Activated CD4-positive, alpha-beta T cell treated with anti-CD3 and anti-CD28 coated beads, Interleukin-2, amount 50 U/mL, for 4 hours (primary cell): ENCODE measurements around the gene HACD1.

Experiments
- DNase-seq, 2 experiments: peaks; one replicate each; pipeline ENCODE4 v3.0.0-alpha.2; 2020

Gene HACD1

GRCh38 chr10:17578603-17579002, 38.6 kb downstream of the HACD1 start:
- no peak for DNase-seq

GRCh38 chr10:17576768-17577167, 40.4 kb downstream of the HACD1 start:
- no peak for DNase-seq

- no peak for DNase-seq
Observed at GRCh38 chr10:17564911-17565310, 52.3 kb downstream of the HACD1 start.

DNA sequence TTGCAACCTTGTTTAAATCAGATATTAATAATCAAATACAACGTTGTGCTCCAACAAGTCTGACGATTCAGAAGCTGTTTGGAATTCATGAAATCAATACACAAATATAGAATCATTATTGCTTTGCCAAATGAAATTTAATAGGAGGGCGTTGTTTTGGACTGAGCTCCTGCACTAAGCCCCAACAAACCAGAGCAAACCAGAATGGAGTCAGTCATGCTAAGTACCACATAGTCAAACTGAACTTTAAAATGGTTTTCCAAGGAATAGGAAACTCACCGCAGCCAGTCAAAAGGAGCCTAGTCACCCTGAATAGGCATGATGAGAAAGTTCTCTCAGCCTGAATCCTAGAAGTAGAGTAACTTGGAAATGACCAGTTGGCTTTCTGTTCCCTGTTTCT, 53.7 kb downstream of the HACD1 start:
- DNase-seq = no peak

DNA sequence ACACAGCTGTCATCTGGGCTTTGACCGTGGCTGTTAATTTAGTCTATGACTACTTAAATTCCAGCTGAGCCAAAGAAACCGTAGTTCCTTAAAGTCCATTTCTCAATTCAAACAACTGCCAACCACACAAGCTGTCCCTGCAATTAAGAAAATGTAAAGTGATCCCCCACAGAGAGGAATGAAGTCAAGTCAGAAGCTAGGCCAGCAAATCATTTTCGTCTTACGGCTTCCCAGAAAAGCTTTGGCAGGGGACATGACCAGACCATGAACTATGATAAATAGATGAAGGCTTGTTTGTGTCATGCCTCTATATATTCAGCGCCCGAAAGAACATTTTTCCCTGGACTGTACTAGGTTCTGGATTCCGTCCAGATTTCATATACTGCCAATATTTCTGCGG, 54.6 kb downstream of the HACD1 start:
- no peak for DNase-seq

DNA sequence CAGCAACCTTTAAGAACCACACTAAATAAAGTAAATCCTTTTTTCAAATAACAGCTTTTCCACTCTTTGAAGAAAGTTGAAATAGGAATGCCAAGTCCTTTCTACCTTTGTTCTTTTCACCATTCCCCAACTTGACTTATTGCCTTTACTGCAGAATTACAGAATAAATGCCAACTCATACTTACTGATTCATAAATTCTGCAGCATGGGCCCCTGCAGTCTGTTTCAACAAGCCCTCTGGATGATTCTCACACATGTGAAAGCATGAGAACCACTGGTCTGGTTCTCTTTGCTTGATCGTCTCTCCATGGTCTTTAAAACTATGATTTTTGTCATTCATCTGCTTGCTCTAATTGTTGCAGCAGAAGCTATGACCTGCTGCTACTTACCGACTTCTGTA, 56.1 kb downstream of the HACD1 start:
- DNase-seq = no peak

DNA sequence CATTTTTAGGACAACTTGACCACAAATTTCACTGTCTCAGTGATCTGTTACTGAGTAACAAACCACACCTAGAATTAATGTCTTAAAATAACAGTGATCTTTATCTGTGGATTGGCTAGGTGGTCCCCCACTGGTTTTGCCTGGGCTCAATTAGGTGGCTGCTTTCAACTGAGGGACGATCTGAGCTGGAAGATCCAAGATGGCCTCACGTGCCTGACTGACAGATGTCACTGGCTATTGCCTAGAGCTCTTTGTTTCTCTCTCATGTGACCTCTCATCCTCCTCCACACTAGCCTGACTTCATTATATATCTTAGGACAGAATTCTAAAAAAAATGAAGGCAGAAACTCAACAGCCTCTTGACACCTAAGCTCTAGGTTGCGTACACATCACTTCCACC, 59.7 kb downstream of the HACD1 start:
- no peak for DNase-seq

DNA sequence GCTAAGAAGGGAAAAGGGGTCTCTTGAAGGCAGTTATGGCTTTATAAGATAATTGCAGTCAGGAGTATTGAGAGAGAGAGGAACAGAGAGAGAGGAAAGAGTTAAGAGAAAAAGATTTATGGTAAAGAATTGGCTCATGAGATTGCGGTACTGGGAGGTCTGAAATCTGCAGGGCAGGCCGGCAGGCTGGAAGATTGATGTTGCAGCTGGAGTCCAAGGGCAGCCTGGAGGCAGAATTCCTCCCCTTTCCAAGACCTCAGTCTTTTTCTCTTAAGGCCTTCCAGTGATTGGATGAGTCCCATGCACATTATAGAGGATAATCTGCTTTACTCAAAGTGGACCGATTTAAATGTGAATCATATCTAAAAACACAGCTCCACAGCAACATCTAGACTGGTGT, 68.4 kb downstream of the HACD1 start:
- no peak for DNase-seq

DNA sequence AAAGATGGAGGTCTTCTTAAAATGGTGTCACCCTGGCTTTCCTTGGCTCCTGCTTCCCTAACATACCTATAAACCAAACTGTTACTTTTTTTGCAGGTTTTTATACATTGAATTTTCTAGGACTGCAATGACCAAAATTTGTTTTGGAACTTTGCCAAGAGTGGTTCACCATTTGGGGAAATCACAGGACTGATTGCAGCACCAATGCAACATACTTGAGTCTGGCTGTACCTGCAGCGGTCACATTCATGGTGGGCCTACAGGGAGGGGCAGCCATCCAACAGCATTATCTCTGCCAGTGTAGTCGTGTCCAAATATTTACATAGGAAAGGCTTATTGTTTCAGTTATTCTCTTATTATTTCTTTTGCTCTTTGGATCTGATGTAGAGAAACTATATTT, 69.0 kb downstream of the HACD1 start:
- no peak for DNase-seq

- no peak for DNase-seq
Observed at GRCh38 chr10:17547060-17547459, 70.1 kb downstream of the HACD1 start.

DNA sequence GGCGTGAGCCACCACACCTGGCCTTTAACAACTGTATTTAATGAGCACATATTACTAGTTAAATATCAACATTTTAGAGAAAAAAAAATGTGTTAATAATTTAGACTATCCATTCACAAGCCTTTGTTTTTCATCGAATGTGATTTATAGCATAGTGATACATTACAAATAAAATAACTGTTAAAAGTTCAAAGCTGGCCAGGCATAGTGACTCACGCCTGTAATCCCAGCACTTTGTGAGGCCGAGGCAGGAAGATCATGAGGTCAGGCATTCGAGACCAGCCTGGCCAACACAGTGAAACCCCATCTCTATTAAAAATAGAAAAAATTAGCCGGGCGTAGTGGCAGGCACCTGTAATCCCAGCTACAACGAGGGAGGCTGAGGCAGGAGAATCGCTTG, 72.7 kb downstream of the HACD1 start:
- no peak for DNase-seq
